ENCODE results near the gene CAMK1D.

CAMK1D gene

DNA sequence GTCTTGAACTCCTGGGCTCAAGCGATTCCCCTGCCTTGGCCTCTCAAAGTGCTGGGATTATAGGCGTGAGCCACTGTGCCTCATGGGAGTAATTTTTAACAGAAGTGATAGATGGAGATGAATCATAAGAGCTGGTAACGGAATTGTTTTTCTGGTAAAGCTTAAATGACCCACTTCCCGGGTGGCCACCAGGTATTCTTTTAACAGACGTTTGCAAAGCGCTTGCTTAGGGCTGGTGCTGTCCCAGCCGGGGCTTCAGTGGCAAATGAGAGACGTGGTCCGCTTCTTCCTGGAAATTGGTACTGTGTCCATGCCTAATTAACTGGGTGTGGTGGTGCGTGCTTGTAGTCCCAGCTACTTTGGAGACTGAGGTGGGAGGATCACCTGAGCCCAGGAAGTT, 23.5 kb downstream of the CAMK1D start:
- Histone ChIP-seq H2AFZ (ENCODE audit: low read length, unreplicated experiment) (no peak overlapping the region), H3K36me3 (ENCODE audit: insufficient read depth, low read length) (no peaks in the 10 kb centered on the region), H3K27me3 (ENCODE audit: insufficient read depth, low read length) (no peaks in the 10 kb centered on the region), H3K79me2 (ENCODE audit: control insufficient read depth, insufficient read depth, low read length, unreplicated experiment) (no peaks in the 10 kb centered on the region), H3K4me1 (ENCODE audit: control insufficient read depth, insufficient read depth, low read length, unreplicated experiment) (no peaks in the 10 kb centered on the region), H3K4me3 (ENCODE audit: low read depth, low read length) (no peak overlapping the region), H3K27ac (ENCODE audit: low read depth, low read length) (no peak overlapping the region)

DNA sequence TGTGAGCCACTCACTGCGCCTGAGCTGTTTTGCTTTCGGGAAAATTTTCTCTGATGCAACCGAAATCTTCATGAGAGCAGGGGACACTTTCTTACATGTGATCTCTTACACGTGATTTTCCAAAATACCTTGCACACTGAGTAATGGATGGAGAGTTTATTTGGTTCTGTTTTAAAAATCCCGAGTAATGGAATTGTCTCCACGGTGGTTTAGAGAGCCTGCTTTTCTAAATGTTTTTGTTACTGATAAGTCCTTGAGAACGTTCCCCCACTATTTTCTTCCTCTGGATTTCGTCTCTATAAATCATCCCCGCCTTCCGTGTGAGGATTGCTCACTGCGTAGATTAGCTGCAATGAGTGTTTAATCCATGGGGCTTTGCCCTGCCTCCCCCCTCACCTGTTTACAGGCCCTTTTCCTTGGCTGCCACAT, 25.7 kb downstream of the CAMK1D start:
- Histone ChIP-seq H3K36me3 (ENCODE audit: insufficient read depth, low read length) (no peaks in the 10 kb centered on the region), H3K27ac (ENCODE audit: low read depth, low read length) (no peak overlapping the region), H3K27me3 (ENCODE audit: insufficient read depth, low read length) (no peaks in the 10 kb centered on the region), H3K79me2 (ENCODE audit: control insufficient read depth, insufficient read depth, low read length, unreplicated experiment) (no peaks in the 10 kb centered on the region), H2AFZ (ENCODE audit: low read length, unreplicated experiment) (no peak overlapping the region), H3K4me3 (ENCODE audit: low read depth, low read length) (no peak overlapping the region), H3K4me1 (ENCODE audit: control insufficient read depth, insufficient read depth, low read length, unreplicated experiment) (no peaks in the 10 kb centered on the region)

- Histone ChIP-seq H3K79me2 (ENCODE audit: control insufficient read depth, insufficient read depth, low read length, unreplicated experiment) (no peaks in the 10 kb centered on the region), H3K27ac (ENCODE audit: low read depth, low read length) (no peak overlapping the region), H3K4me3 (ENCODE audit: low read depth, low read length) (no peak overlapping the region), H3K27me3 (ENCODE audit: insufficient read depth, low read length) (no peaks in the 10 kb centered on the region), H3K4me1 (ENCODE audit: control insufficient read depth, insufficient read depth, low read length, unreplicated experiment) (no peaks in the 10 kb centered on the region), H2AFZ (ENCODE audit: low read length, unreplicated experiment) (no peak overlapping the region), H3K36me3 (ENCODE audit: insufficient read depth, low read length) (no peaks in the 10 kb centered on the region)
Measured at GRCh38 chr10:12376211-12376610, 26.9 kb downstream of the CAMK1D start.

DNA sequence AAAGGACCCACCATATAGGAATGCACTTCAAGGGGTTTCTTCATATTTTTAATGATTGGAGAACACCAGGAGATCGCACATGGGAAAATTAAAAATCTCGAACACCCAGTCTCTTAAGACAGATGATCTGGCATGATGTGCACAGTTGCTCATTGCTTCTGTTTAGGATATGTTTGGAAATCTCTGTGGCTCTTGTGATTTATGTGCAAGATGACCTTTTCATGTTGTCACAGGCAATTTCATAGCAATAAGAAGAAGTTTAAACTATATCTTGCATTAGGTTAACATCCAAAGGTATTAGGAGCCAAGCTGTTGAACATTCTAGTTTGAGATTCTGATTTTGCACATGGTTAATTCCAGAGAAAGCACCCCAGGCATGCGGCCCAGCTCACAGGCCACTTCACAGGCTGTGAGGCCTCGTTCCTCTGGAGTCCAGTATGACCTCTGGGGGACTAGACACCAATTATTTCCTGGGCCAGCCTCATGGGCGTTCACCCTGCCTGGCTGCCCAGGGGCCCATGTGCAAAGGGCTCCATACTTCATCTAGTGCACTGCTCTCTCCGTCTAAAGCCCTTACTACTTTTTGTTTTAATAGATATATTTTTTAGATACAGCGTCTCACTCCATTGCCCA, 28.4 kb downstream of the CAMK1D start:
- H3K27ac ChIP-seq (ENCODE audit: low read depth, low read length), result no peak overlapping the region
- H3K36me3 ChIP-seq (ENCODE audit: insufficient read depth, low read length), result no peaks in the 10 kb centered on the region
- H3K4me3 ChIP-seq (ENCODE audit: low read depth, low read length), result no peak overlapping the region
- no peaks in the 10 kb centered on the region for H3K79me2 ChIP-seq (ENCODE audit: control insufficient read depth, insufficient read depth, low read length, unreplicated experiment)
- H3K27me3 ChIP-seq (ENCODE audit: insufficient read depth, low read length), result no peaks in the 10 kb centered on the region
- no peaks in the 10 kb centered on the region for H3K4me1 ChIP-seq (ENCODE audit: control insufficient read depth, insufficient read depth, low read length, unreplicated experiment)
- H2AFZ ChIP-seq (ENCODE audit: low read length, unreplicated experiment), result no peak overlapping the region

GRCh38 chr10:12380999-12381398, 31.7 kb downstream of the CAMK1D start:
- no peaks in the 10 kb centered on the region for H3K79me2 ChIP-seq (ENCODE audit: control insufficient read depth, insufficient read depth, low read length, unreplicated experiment)
- H3K27ac ChIP-seq (ENCODE audit: low read depth, low read length), result no peak overlapping the region
- no peak overlapping the region for H2AFZ ChIP-seq (ENCODE audit: low read length, unreplicated experiment)
- H3K36me3 ChIP-seq (ENCODE audit: insufficient read depth, low read length), result no peaks in the 10 kb centered on the region
- no peak overlapping the region for H3K4me3 ChIP-seq (ENCODE audit: low read depth, low read length)
- H3K4me1 ChIP-seq (ENCODE audit: control insufficient read depth, insufficient read depth, low read length, unreplicated experiment), result no peaks in the 10 kb centered on the region
- H3K27me3 ChIP-seq (ENCODE audit: insufficient read depth, low read length), result 0 out of 2 replicates have a peak, but pooled peaks cover 5% of the 10 kb centered on the region

DNA sequence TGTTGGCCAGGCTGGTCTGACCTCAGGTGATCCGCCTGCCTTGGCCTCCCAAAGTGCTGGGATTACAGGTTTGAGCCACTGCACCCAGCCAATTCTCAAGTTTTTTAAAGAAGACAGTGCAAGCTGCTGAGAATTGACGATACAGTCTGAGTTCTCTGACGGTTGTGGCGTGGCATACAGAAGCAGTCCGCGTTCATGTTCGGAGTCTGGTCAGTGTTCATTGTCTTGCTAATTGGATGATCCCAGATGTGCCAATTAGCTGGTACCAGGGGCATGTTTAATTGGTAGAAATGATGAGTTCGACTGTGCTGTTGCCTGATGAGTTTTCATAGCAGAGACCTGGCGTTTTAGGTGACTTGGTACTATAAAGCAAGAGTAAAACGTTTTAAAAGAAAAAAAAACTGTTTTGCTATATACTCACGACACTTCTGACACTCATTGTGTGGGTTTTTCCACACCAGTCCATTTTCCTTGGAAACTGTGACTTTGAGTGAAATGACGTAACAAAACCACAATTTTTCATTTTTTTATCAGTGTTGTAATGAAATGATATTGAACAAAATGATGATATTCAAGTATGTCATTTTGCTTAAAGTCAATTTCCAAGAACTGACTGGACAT, 32.3 kb downstream of the CAMK1D start:
- Histone ChIP-seq H3K4me3 (ENCODE audit: low read depth, low read length) (no peak overlapping the region), H3K79me2 (ENCODE audit: control insufficient read depth, insufficient read depth, low read length, unreplicated experiment) (no peaks in the 10 kb centered on the region), H3K36me3 (ENCODE audit: insufficient read depth, low read length) (no peaks in the 10 kb centered on the region), H3K27ac (ENCODE audit: low read depth, low read length) (no peak overlapping the region), H3K4me1 (ENCODE audit: control insufficient read depth, insufficient read depth, low read length, unreplicated experiment) (no peaks in the 10 kb centered on the region), H3K27me3 (ENCODE audit: insufficient read depth, low read length) (0 out of 2 replicates have a peak, but pooled peaks cover 5% of the 10 kb centered on the region), H2AFZ (ENCODE audit: low read length, unreplicated experiment) (no peak overlapping the region)

DNA sequence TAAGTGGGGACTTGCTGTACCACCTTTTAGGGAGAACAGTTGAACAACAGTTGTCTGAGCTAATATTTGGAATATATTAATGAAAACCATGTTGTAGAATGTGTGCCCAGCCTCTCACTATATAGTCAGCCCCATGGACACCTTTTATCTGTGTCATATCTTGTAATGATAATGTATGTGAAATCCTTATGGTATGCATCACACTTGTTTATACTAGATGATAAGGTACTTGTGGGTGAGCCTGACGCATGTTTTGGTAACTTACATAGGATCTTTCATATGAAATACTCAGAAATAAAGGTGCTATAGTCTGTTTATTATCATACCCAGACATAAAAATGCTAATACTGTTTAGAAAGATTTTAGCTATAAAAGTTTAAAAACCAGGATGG, 32.8 kb downstream of the CAMK1D start:
- Histone ChIP-seq H3K27me3 (ENCODE audit: insufficient read depth, low read length) (0 out of 2 replicates have a peak, but pooled peaks cover 5% of the 10 kb centered on the region), H3K4me1 (ENCODE audit: control insufficient read depth, insufficient read depth, low read length, unreplicated experiment) (no peaks in the 10 kb centered on the region), H3K79me2 (ENCODE audit: control insufficient read depth, insufficient read depth, low read length, unreplicated experiment) (no peaks in the 10 kb centered on the region), H2AFZ (ENCODE audit: low read length, unreplicated experiment) (no peak overlapping the region), H3K36me3 (ENCODE audit: insufficient read depth, low read length) (no peaks in the 10 kb centered on the region), H3K4me3 (ENCODE audit: low read depth, low read length) (no peak overlapping the region), H3K27ac (ENCODE audit: low read depth, low read length) (no peak overlapping the region)

- no peak overlapping the region for H3K4me3 ChIP-seq (ENCODE audit: low read depth, low read length)
- H3K79me2 ChIP-seq (ENCODE audit: control insufficient read depth, insufficient read depth, low read length, unreplicated experiment), result no peaks in the 10 kb centered on the region
- H3K4me1 ChIP-seq (ENCODE audit: control insufficient read depth, insufficient read depth, low read length, unreplicated experiment), result no peaks in the 10 kb centered on the region
- no peak overlapping the region for H2AFZ ChIP-seq (ENCODE audit: low read length, unreplicated experiment)
- no peak overlapping the region for H3K27ac ChIP-seq (ENCODE audit: low read depth, low read length)
- H3K36me3 ChIP-seq (ENCODE audit: insufficient read depth, low read length), result no peaks in the 10 kb centered on the region
- 0 out of 2 replicates have a peak, but pooled peaks cover 5% of the 10 kb centered on the region for H3K27me3 ChIP-seq (ENCODE audit: insufficient read depth, low read length)
Measured at GRCh38 chr10:12382956-12383531, 33.7 kb downstream of the CAMK1D start.

DNA sequence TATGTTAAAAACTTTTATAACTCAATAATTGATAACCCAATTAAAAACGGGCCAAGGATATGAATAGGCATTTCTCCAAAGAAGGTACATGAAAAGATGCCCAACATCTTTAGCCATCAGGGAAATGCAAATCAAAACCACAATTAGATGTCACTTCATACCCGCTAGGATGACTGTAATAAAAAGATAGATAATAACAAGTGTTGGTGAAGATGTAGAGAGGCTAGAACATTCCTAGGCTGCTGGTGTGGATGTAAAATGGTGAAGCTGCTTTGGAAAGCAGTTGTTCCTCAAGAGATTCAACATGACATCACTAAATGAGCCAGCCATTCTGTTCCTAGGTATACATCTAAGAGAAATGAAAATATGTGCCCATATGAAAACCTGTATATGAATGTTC, 35.6 kb downstream of the CAMK1D start:
- Histone ChIP-seq H3K27me3 (ENCODE audit: insufficient read depth, low read length) (0 out of 2 replicates have a peak, but pooled peaks cover 5% of the 10 kb centered on the region), H3K27ac (ENCODE audit: low read depth, low read length) (no peak overlapping the region), H3K4me1 (ENCODE audit: control insufficient read depth, insufficient read depth, low read length, unreplicated experiment) (no peaks in the 10 kb centered on the region), H3K4me3 (ENCODE audit: low read depth, low read length) (no peak overlapping the region), H2AFZ (ENCODE audit: low read length, unreplicated experiment) (no peak overlapping the region), H3K79me2 (ENCODE audit: control insufficient read depth, insufficient read depth, low read length, unreplicated experiment) (no peaks in the 10 kb centered on the region), H3K36me3 (ENCODE audit: insufficient read depth, low read length) (no peaks in the 10 kb centered on the region)

- Histone ChIP-seq H3K27ac (ENCODE audit: low read depth, low read length) (no peak overlapping the region), H3K36me3 (ENCODE audit: insufficient read depth, low read length) (no peaks in the 10 kb centered on the region), H3K4me3 (ENCODE audit: low read depth, low read length) (no peak overlapping the region), H3K4me1 (ENCODE audit: control insufficient read depth, insufficient read depth, low read length, unreplicated experiment) (no peaks in the 10 kb centered on the region), H2AFZ (ENCODE audit: low read length, unreplicated experiment) (no peak overlapping the region), H3K79me2 (ENCODE audit: control insufficient read depth, insufficient read depth, low read length, unreplicated experiment) (no peaks in the 10 kb centered on the region), H3K27me3 (ENCODE audit: insufficient read depth, low read length) (0 out of 2 replicates have a peak, but pooled peaks cover 5% of the 10 kb centered on the region)
Measured at GRCh38 chr10:12387561-12388210, 38.3 kb downstream of the CAMK1D start.

Measured in ACC112 (cell line).